Measurements from ENCODE around the gene SFXN3. TPM values are rescaled to one million over a fixed set of nuclear protein-coding genes. Genes with fewer than 3 reads are reported as not detected.

Gene SFXN3
- total RNA-seq, 1 experiment from 2014 or later: 35.2 TPM

- POLR2A ChIA-PET (ENCODE audit: unreplicated experiment): interaction anchor here (0.6 to 1.0 kb wide), 2 partner anchors 13 to 19 kb away, joined by 5 to 9 read pairs; partner anchors contain the start of genes PDZD7 and SFXN3
- Histone ChIP-seq H3K79me2 (ENCODE audit: low read depth) (no peaks in the 10 kb centered on the region), H3K27me3 (ENCODE audit: insufficient read depth, low read depth) (no peaks in the 10 kb centered on the region), H3K4me1 (replicated peaks; ENCODE audit: insufficient read depth) (peaks cover 5% of the 10 kb centered on the region), H3K4me2 (no peak overlapping the region), H3K27ac (no peak overlapping the region), H4K20me1 (ENCODE audit: insufficient read depth) (no peaks in the 10 kb centered on the region), H2AFZ (no peak overlapping the region), H3F3A (ENCODE audit: insufficient read depth, low read depth) (peaks cover 13% of the 10 kb centered on the region; the same call in 1 of the 2 replicates), H3K4me3 (no peak overlapping the region), H3K9me2 (ENCODE audit: insufficient read depth) (no peaks in the 10 kb centered on the region), H3K36me3 (ENCODE audit: low read depth) (no peaks in the 10 kb centered on the region), H3K9me3 (ENCODE audit: insufficient read depth, low read depth) (no peaks in the 10 kb centered on the region)
- BruUV-seq (replicated peaks): no TSS peak
- TF ChIP-seq CTCF (conservative IDR thresholded peaks at IDR 0.05) (no peak), EZH2 (IDR thresholded peaks at IDR 0.05; ENCODE audit: low read depth) (no peak)
- intact Hi-C loops (cut with micrococcal nuclease; ENCODE audit: unreplicated experiment): loop anchor here (5.0 to 10.0 kb wide), 3 partner anchors 124 to 577 kb away; no protein-coding TSS in a partner anchor
- DNase-seq: no peak
- CTCF ChIA-PET: interaction anchor here (1.1 kb wide), 1 partner anchor 13 kb away, joined by 3 read pairs; no protein-coding TSS in a partner anchor
These were observed 19.3 kb upstream of the SFXN3 start for GRCh38 chr10:101011517-101012423.

- no peak overlapping the region for H2AFZ ChIP-seq
These were observed 18.3 kb upstream of the SFXN3 start for GRCh38 chr10:101012525-101013364.

More at GRCh38 chr10:101012525-101013364, 18.3 kb upstream of the SFXN3 start:
- Histone ChIP-seq H3K79me2 (ENCODE audit: low read depth) (no peaks in the 10 kb centered on the region), H3K4me2 (0 out of 2 replicates have a peak overlapping the region, but pooled peaks have one; percentile 6), H3K9me3 (ENCODE audit: insufficient read depth, low read depth) (no peaks in the 10 kb centered on the region), H3K27me3 (ENCODE audit: insufficient read depth, low read depth) (no peaks in the 10 kb centered on the region), H3K4me3 (no peak overlapping the region), H3F3A (ENCODE audit: insufficient read depth, low read depth) (peaks cover 13% of the 10 kb centered on the region; the same call in 1 of the 2 replicates), H3K27ac (no peak overlapping the region), H4K20me1 (ENCODE audit: insufficient read depth) (no peaks in the 10 kb centered on the region), H3K4me1 (replicated peaks; ENCODE audit: insufficient read depth) (peaks cover 5% of the 10 kb centered on the region), H3K36me3 (ENCODE audit: low read depth) (no peaks in the 10 kb centered on the region), H3K9me2 (ENCODE audit: insufficient read depth) (no peaks in the 10 kb centered on the region)
- intact Hi-C loops (cut with micrococcal nuclease; ENCODE audit: unreplicated experiment): loop anchor here (1.0 to 10.0 kb wide), 4 partner anchors 11 to 578 kb away; no protein-coding TSS in a partner anchor
- DNase-seq: peak; percentile 67 to 76
- ChIA-PET CTCF (no interaction called here), POLR2A (ENCODE audit: unreplicated experiment) (no interaction called here)
- no peak for TF ChIP-seq EZH2 (IDR thresholded peaks at IDR 0.05; ENCODE audit: low read depth)
- TF ChIP-seq CTCF (conservative IDR thresholded peaks at IDR 0.05): peak; percentile 78
- no TSS peak for BruUV-seq (replicated peaks)

All from PC-9 (cell line).